K562 (cell line): ENCODE data around the gene MRPL19. TPM values are rescaled to one million over a fixed set of nuclear protein-coding genes. Genes with fewer than 3 reads are reported as not detected.
A peak's percentile ranks its signal among the peaks of the same experiment; 100 is the strongest.

ENCODE experiments used
- ATAC-seq: fragments of 200-7000 bp; cut with Tn5 transposase; 3 replicates; pipeline ENCODE4 v1.9.1; 2020; ENCODE audit warnings: moderate library complexity
- BruUV-seq: library from RNA; stranded (reverse); fragments of 400-500 nt; replicated peaks from 2 replicates; lab custom pipeline; 2021; lab: Mats Ljungman, UMichigan
- CTCF ChIA-PET: fragments of 300-600 bp; formaldehyde crosslinking; extraction: SDS; loops from one replicate; lab custom pipeline; 2021; ENCODE audit warnings: low intra/inter-chr PET ratio; lab: Yijun Ruan, JAX
- POLR2A ChIA-PET: fragments of 300-600, 350-650 bp; sonication (Branson Sonifier 250); formaldehyde crosslinking; extraction: SDS; loops from one replicate; lab custom pipeline; 2021; ENCODE audit warnings: antibody characterized with exemption, inconsistent platforms; lab: Yijun Ruan, JAX
- DNase-seq, 4 experiments: peaks; one replicate each; pipeline versions ENCODE4 v3.0.0 to v3.0.0-alpha.2; 2011 to 2018; ENCODE audit warnings: low spot score in 3 of 4, mixed read lengths in 3 of 4; ENCODE audit errors: extremely low read depth in 1 of 4
- FAIRE-seq: peaks from 2 replicates; lab custom pipeline; 2011; peaks lifted over from hg19 to GRCh38; lab: Jason Lieb, UNC
- H2AFZ ChIP-seq: 2 replicates; pipeline ENCODE4 v1.6.0; 2011; ENCODE audit warnings: low read depth, low read length, control low read depth, inconsistent platforms
- H3K27ac ChIP-seq: fragments of 200-600 bp; 3 replicates; pipeline ENCODE4 v1.8.0; 2011; ENCODE audit warnings: low read depth, mild to moderate bottlenecking, control low read depth, inconsistent platforms, low read length, moderate library complexity, mixed read lengths; ENCODE audit errors: extremely low read depth
- H3K27me3 ChIP-seq, 2 experiments: fragments of 300-600 bp in 1 of 2; 2 replicates in 1 of 2; 3 replicates in 1 of 2; pipeline versions ENCODE4 v1.6.0 to v1.8.0; 2011; ENCODE audit warnings: inconsistent platforms in 2 of 2, low read length in 2 of 2, mild to moderate bottlenecking in 1 of 2, mixed read lengths in 1 of 2, moderate library complexity in 1 of 2; ENCODE audit not compliant: control insufficient read depth in 2 of 2, insufficient read depth in 2 of 2
- H3K36me3 ChIP-seq: fragments of 300-600 bp; 3 replicates; pipeline ENCODE4 v1.8.0; 2011; ENCODE audit warnings: mild to moderate bottlenecking, low read length, inconsistent platforms; ENCODE audit not compliant: control insufficient read depth, insufficient read depth
- H3K4me1 ChIP-seq, 2 experiments: fragments of 200-600 bp in 1 of 2; replicated peaks in 1 of 2; 2 replicates in 1 of 2; 3 replicates in 1 of 2; pipeline versions ENCODE4 v1.5.1 to v1.8.0; 2011; ENCODE audit warnings: inconsistent platforms in 2 of 2, low read length in 2 of 2, mild to moderate bottlenecking in 1 of 2, mixed read lengths in 1 of 2, moderate library complexity in 1 of 2; ENCODE audit not compliant: control insufficient read depth in 2 of 2, insufficient read depth in 2 of 2
- H3K4me2 ChIP-seq: 2 replicates; pipeline ENCODE4 v1.6.1; 2011; ENCODE audit warnings: low read length, control low read depth, inconsistent platforms, mixed read lengths; ENCODE audit not compliant: insufficient read depth
- H3K4me3 ChIP-seq: fragments of 200-600 bp; sonication (generic), shearing (Covaris generic); 2 replicates; pipeline ENCODE4 v1.5.1; 2016; ENCODE audit warnings: control low read depth, inconsistent platforms
- H3K79me2 ChIP-seq: fragments of 200-600 bp; 3 replicates; pipeline ENCODE4 v1.8.0; 2011; ENCODE audit warnings: low read length, inconsistent platforms; ENCODE audit not compliant: control insufficient read depth, insufficient read depth
- H3K9ac ChIP-seq, 2 experiments: 2 replicates each; pipeline versions ENCODE4 v1.6.0 to v1.6.1; 2011; ENCODE audit warnings: low read depth in 2 of 2, low read length in 2 of 2, control low read depth in 1 of 2, inconsistent platforms in 1 of 2, mild to moderate bottlenecking in 1 of 2, mixed read lengths in 1 of 2; ENCODE audit not compliant: insufficient read depth in 1 of 2
- H3K9me1 ChIP-seq: one replicate; pipeline ENCODE4 v1.6.0; 2011; ENCODE audit warnings: inconsistent platforms, mild to moderate bottlenecking, low read length, moderate library complexity; ENCODE audit not compliant: control insufficient read depth, insufficient read depth
- H3K9me3 ChIP-seq: replicated peaks from 2 replicates; pipeline ENCODE4 v1.5.1; 2011; ENCODE audit warnings: low read depth, low read length, inconsistent platforms; ENCODE audit not compliant: control insufficient read depth, insufficient read depth
- H4K20me1 ChIP-seq: replicated peaks from 2 replicates; pipeline ENCODE4 v1.6.1; 2011; ENCODE audit warnings: low read length, inconsistent platforms, mixed read lengths; ENCODE audit not compliant: control insufficient read depth, insufficient read depth
- ARNT ChIP-seq, 2 experiments: fragments of 450-650 bp; IDR thresholded peaks; 2 replicates each; pipeline ENCODE4 v1.6.1; 2016; ENCODE audit warnings: mild to moderate bottlenecking in 1 of 2
- CSDE1 ChIP-seq, 2 experiments: fragments of 450-650 bp; IDR thresholded peaks; 2 replicates each; pipeline ENCODE4 v1.6.1; 2016; ENCODE audit warnings: mild to moderate bottlenecking in 1 of 2
- HDAC2 ChIP-seq: fragments of 450-650 bp; IDR thresholded peaks from 2 replicates; pipeline ENCODE4 v1.6.1; 2016; ENCODE audit warnings: mild to moderate bottlenecking
- KDM1A ChIP-seq, 2 experiments: fragments of 450-650 bp; IDR thresholded peaks; 2 replicates each; pipeline ENCODE4 v1.6.1; 2016; ENCODE audit warnings: mild to moderate bottlenecking in 2 of 2
- NCOR1 ChIP-seq: fragments of 450-650 bp; IDR thresholded peaks from 2 replicates; pipeline ENCODE4 v1.6.1; 2016; ENCODE audit warnings: mild to moderate bottlenecking, moderate library complexity
- NR2C1 ChIP-seq, 2 experiments: fragments of 450-650 bp; IDR thresholded peaks; 2 replicates each; pipeline ENCODE4 v1.6.1; 2017; ENCODE audit warnings: mild to moderate bottlenecking in 2 of 2, antibody characterized with exemption in 1 of 2, inconsistent platforms in 1 of 2, missing compliant biosample characterization in 1 of 2, missing genetic modification characterization in 1 of 2
- PCBP1 ChIP-seq: fragments of 200-400 bp; formaldehyde crosslinking; IDR thresholded peaks from 2 replicates; pipeline ENCODE4 v1.6.1; 2018; ENCODE audit warnings: mild to moderate bottlenecking, low read depth, low read length; ENCODE audit not compliant: poor library complexity, severe bottlenecking
- RBM17 ChIP-seq: fragments of 200-400 bp; formaldehyde crosslinking; IDR thresholded peaks from 2 replicates; pipeline ENCODE4 v1.6.1; 2017; ENCODE audit warnings: low read depth, mild to moderate bottlenecking, low read length, borderline replicate concordance
- RFX1 ChIP-seq: fragments of 450-650 bp; IDR thresholded peaks from 2 replicates; pipeline ENCODE4 v1.6.1; 2016; ENCODE audit warnings: mild to moderate bottlenecking, moderate library complexity
- SRSF3 ChIP-seq: fragments of 200-400 bp; formaldehyde crosslinking; IDR thresholded peaks from 2 replicates; pipeline ENCODE4 v1.6.1; 2016; ENCODE audit warnings: mild to moderate bottlenecking, low read length, moderate library complexity; ENCODE audit not compliant: insufficient read depth
- STAG1 ChIP-seq: sonication (generic); formaldehyde crosslinking; IDR thresholded peaks from 2 replicates; pipeline ENCODE4 v1.5.0; 2020; ENCODE audit warnings: missing genetic modification reagents, borderline replicate concordance
- STAT5A ChIP-seq: IDR thresholded peaks from 2 replicates; pipeline ENCODE4 v1.6.1; 2012; ENCODE audit warnings: low read length, inconsistent platforms, borderline replicate concordance
- TCF3 ChIP-seq: sonication (generic); formaldehyde crosslinking; IDR thresholded peaks from 2 replicates; pipeline ENCODE4 v1.4.0; 2020; ENCODE audit warnings: mild to moderate bottlenecking, missing genetic modification reagents
- ZNF41 ChIP-seq: fragments of 250-450 bp; sonication (Bioruptor Pico); conservative IDR thresholded peaks from 2 replicates; pipeline ENCODE4 v1.4.0; 2020; ENCODE audit warnings: mild to moderate bottlenecking
- ZNF589 ChIP-seq: fragments of 200-800 bp; sonication (Bioruptor generic); IDR thresholded peaks from 2 replicates; pipeline ENCODE4 v1.6.1; 2016; ENCODE audit warnings: low read depth, missing genetic modification characterization, missing compliant biosample characterization
- WGBS: fragments of 100-300 bp; shearing (Covaris generic); methylation state at CpG from one replicate; pipeline ENCODE4 v1.1.6; 2016; ENCODE audit warnings: low coverage, mixed read lengths; ENCODE audit not compliant: insufficient coverage; ENCODE audit errors: missing lambda C conversion rate; 5-methylcytosine and 5-hydroxymethylcytosine counted together
- in situ Hi-C: fragments of 300-500 bp; cut with MboI; formaldehyde crosslinking; loops from 4 replicates; pipeline ENCODE4 v1.15.0; 2018; ENCODE audit warnings: inconsistent platforms, mixed read lengths
- intact Hi-C: fragments of 100-400 bp; cut with micrococcal nuclease; formaldehyde crosslinking; loops from 2 replicates; pipeline ENCODE4 v1.14.2; 2022
- polyA plus RNA-seq, 8 experiments: library from polyadenylated mRNA; depleted of rRNA in 4 of 8; stranded (reverse) in 5 of 8; unstranded in 3 of 8; fragments of >200 nt; fragmentation: Nextera tagmentation in 2 of 8; fragmentation: Illumina TruSeq in 1 of 8; extraction: Ambion mirVana in 2 of 8; extraction: Trizol in 1 of 8; gene quantifications; 2 replicates each; pipeline versions ENCODE4 v1.2.1 to v1.2.3, GENCODE V29; 2011 to 2014; ENCODE audit warnings: inconsistent platforms in 1 of 8, missing spikeins in 1 of 8
- total RNA-seq, 7 experiments: library from RNA; depleted of rRNA in 6 of 7; stranded (reverse); fragments of >200 nt in 6 of 7; fragmentation: Illumina TruSeq in 2 of 7; extraction: Trizol in 2 of 7; gene quantifications; 2 replicates each; pipeline versions ENCODE4 v1.2.1 to v1.2.3, GENCODE V29; 2011 to 2021; ENCODE audit warnings: low replicate concordance in 1 of 7

Gene MRPL19
- total and polyA plus RNA-seq, 9 of the 15 experiments (the other 6 are each of a cell fraction or from before 2014, with no cell fraction given) = 9.7 to 65.9 (median 56.1) TPM

DNA sequence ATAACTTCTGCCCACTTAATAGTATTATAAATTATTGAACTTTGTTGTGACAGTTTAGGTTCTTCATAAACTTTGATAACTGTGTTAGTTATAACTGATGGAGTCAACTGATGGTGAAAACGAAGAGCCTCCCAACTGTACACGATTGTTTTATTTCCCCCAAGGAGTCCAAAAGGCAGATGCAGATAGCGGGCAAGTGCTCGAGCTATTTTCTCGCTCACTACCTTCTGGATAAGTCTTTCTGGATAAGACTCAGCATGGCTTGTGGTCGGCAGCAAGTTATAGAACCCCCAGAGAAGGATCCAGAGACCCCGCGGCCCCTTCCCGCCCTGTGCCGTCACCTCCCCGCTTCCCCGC lies 63.6 kb downstream of the MRPL19 start:
- Histone ChIP-seq H3K27me3 (no peaks in the 10 kb centered on the region), H3K9me1 (no peaks in the 10 kb centered on the region), H3K9ac (peak overlapping the region; percentile 82 to 96), H2AFZ (peak overlapping the region; percentile 100), H4K20me1 (no peaks in the 10 kb centered on the region), H3K4me1 (peaks cover 3 to 12% of the 10 kb centered on the region in 2 experiments; a peak in 1 of 5 replicates), H3K4me2 (peak overlapping the region; percentile 90), H3K36me3 (peaks cover 13% of the 10 kb centered on the region)
- WGBS = 0% methylated on average over 11 of the region's 12 CpGs
- ChIA-PET CTCF (no interaction called here), POLR2A (interaction anchor here (0.9 to 1.5 kb wide), 5 partner anchors 12 to 194 kb away, joined by 3 to 5 read pairs (median 4); no protein-coding TSS in a partner anchor)
- intact Hi-C loops = loop anchor here (2.0 kb wide), 1 partner anchor 63 kb away; the partner anchor contains the start of gene MRPL19
- DNase-seq (no peak), ATAC-seq (peak; percentile 63; the same call in 2 of the 3 replicates)
- TF ChIP-seq STAT5A = no peak
- TF ChIP-seq HDAC2 = 0 out of 2 replicates have a peak, but pooled peaks have one; percentile 34
- TF ChIP-seq SRSF3 = no peak
- TF ChIP-seq KDM1A (IDR thresholded peaks at IDR 0.05) = 0 out of 4 replicates have a peak, but pooled peaks of 1 of the 2 experiments have one; percentile 11
- 0 out of 4 replicates have a peak, but pooled peaks of 1 of the 2 experiments have one; percentile 38 for TF ChIP-seq CSDE1 (IDR thresholded peaks at IDR 0.05)
- no peak for TF ChIP-seq STAG1 (CRISPR knock-in tag)
- 0 out of 2 replicates have a peak, but pooled peaks have one; percentile 1 for TF ChIP-seq TCF3
- 0 out of 2 replicates have a peak, but pooled peaks have one; percentile 24 for TF ChIP-seq NCOR1
- TF ChIP-seq RBM17 = no peak
- no peak for TF ChIP-seq ZNF589 (CRISPR knock-in tag)
- 0 out of 2 replicates have a peak, but pooled peaks have one; percentile 11 for TF ChIP-seq NR2C1 (IDR thresholded peaks at IDR 0.05)
- no peak for TF ChIP-seq NR2C1 (tag; IDR thresholded peaks at IDR 0.05)
- no peak for TF ChIP-seq PCBP1
- peak in 1 of 2 experiments; percentile 100; a peak in 2 of 4 replicates for TF ChIP-seq ARNT (IDR thresholded peaks at IDR 0.05)
- TF ChIP-seq RFX1 = 0 out of 2 replicates have a peak, but pooled peaks have one; percentile 9
- no peak for TF ChIP-seq ZNF41 (CRISPR knock-in tag)
- TF ChIP-seq, all 486 proteins: peak for 8
- in situ Hi-C loops = no loop called here
- Histone ChIP-seq H3K79me2 (peaks cover 34% of the 10 kb centered on the region), H3K27ac (peak overlapping the region; percentile 95), H3K4me3 (peak overlapping the region; percentile 52), H3K9me3 (no peaks in the 10 kb centered on the region)
- peak; percentile 49 for FAIRE-seq
- BruUV-seq = TSS peak; percentile 59
